ENCODE results near the gene KIN. TPM values are rescaled to one million over a fixed set of nuclear protein-coding genes. Genes with fewer than 3 reads are reported as not detected.

The KIN gene
- polyA plus RNA-seq, 1 of the 3 experiments (the other 2 are of a cell fraction) = 3.2 TPM

DNA sequence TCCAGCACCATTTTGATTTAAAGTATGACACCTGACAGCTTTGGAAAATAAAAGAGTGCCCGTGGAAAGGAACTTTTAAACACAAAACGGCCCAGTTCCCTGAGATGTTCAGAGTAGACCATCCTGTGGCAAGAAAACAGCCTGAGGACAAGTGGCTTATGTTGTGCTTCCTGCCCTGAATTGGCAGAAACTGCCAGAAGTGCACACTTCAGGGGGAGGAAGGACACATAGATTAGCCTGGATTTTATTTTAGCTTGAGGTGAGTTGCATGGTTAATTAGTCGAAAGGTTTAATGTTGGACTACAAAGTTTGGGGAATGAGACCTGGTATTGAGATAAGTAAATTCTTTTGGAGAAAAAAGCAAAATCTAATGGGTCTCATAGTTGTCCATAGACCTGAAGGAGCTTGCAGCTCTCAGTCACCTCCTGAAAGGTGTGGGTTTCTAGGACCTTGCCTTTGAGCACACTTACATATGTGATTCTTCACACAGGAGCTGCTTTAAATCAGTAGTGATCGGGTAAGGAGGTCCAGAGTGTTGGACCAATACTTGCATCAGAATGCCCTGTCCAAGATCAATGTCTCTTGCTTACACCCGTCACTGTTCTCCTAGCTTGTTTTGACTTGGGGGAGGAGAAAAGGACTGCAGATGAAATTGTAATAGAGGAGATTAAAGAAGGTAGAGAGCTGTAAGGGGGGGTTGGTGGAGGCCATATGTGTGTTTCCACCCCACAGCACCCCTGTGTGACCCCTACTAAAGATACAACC, 79.8 kb downstream of the KIN start:
- DNase-seq = no peak
- H2AFZ ChIP-seq (ENCODE audit: low read depth) = no peak overlapping the region
- H3K79me2 ChIP-seq (ENCODE audit: insufficient read depth) = no peaks in the 10 kb centered on the region
- H3K4me1 ChIP-seq (ENCODE audit: control insufficient read depth in 1 of 2, insufficient read depth in 2 of 2, low read depth in 1 of 2, low read length in 1 of 2) = no peaks in the 10 kb centered on the region
- H3K9me2 ChIP-seq = no peaks in the 10 kb centered on the region
- 30% methylated on average over 5 of the region's 5 CpGs for WGBS (ENCODE audit: low lambda C conversion rate)
- no peak overlapping the region for H3K27ac ChIP-seq (ENCODE audit: low read depth in 2 of 2, low read length in 1 of 2)
- no peak overlapping the region for H3K4me3 ChIP-seq (ENCODE audit: low read depth in 2 of 2, low read length in 1 of 2)
- H3K9me3 ChIP-seq = no peaks in the 10 kb centered on the region
- no peaks in the 10 kb centered on the region for H4K20me1 ChIP-seq (ENCODE audit: insufficient read depth)
- no peaks in the 10 kb centered on the region for H3F3A ChIP-seq (replicated peaks; ENCODE audit: insufficient read depth)
- CTCF ChIA-PET = interaction anchor here (0.9 to 2.7 kb wide), 3 partner anchors 21 to 184 kb away, joined by 3 to 17 read pairs (median 6); no protein-coding TSS in a partner anchor
- no peaks in the 10 kb centered on the region for H3K36me3 ChIP-seq (replicated peaks in 1 of 2; ENCODE audit: control insufficient read depth in 1 of 2, insufficient read depth in 2 of 2, low read length in 1 of 2)
- no peaks in the 10 kb centered on the region for H3K27me3 ChIP-seq (ENCODE audit: insufficient read depth)
- POLR2A ChIA-PET = no interaction called here
- no peak overlapping the region for H3K4me2 ChIP-seq
- TF ChIP-seq, protein P1, sequence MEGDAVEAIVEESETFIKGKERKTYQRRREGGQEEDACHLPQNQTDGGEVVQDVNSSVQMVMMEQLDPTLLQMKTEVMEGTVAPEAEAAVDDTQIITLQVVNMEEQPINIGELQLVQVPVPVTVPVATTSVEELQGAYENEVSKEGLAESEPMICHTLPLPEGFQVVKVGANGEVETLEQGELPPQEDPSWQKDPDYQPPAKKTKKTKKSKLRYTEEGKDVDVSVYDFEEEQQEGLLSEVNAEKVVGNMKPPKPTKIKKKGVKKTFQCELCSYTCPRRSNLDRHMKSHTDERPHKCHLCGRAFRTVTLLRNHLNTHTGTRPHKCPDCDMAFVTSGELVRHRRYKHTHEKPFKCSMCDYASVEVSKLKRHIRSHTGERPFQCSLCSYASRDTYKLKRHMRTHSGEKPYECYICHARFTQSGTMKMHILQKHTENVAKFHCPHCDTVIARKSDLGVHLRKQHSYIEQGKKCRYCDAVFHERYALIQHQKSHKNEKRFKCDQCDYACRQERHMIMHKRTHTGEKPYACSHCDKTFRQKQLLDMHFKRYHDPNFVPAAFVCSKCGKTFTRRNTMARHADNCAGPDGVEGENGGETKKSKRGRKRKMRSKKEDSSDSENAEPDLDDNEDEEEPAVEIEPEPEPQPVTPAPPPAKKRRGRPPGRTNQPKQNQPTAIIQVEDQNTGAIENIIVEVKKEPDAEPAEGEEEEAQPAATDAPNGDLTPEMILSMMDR (IDR thresholded peaks at IDR 0.05) = no peak
- no peak for TF ChIP-seq FOSL2 (IDR thresholded peaks at IDR 0.05; ENCODE audit: borderline replicate concordance, low read depth)
- no peak for TF ChIP-seq EP300 (IDR thresholded peaks at IDR 0.05; ENCODE audit: borderline replicate concordance in 1 of 2, low read depth in 1 of 2, low read length in 1 of 2)
- TF ChIP-seq, protein P2, sequence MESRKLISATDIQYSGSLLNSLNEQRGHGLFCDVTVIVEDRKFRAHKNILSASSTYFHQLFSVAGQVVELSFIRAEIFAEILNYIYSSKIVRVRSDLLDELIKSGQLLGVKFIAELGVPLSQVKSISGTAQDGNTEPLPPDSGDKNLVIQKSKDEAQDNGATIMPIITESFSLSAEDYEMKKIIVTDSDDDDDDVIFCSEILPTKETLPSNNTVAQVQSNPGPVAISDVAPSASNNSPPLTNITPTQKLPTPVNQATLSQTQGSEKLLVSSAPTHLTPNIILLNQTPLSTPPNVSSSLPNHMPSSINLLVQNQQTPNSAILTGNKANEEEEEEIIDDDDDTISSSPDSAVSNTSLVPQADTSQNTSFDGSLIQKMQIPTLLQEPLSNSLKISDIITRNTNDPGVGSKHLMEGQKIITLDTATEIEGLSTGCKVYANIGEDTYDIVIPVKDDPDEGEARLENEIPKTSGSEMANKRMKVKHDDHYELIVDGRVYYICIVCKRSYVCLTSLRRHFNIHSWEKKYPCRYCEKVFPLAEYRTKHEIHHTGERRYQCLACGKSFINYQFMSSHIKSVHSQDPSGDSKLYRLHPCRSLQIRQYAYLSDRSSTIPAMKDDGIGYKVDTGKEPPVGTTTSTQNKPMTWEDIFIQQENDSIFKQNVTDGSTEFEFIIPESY (IDR thresholded peaks at IDR 0.05; ENCODE audit: borderline replicate concordance, low read depth) = no peak
- no peak for TF ChIP-seq YY1 (IDR thresholded peaks at IDR 0.05; ENCODE audit: low read depth)
- TF ChIP-seq, protein P3, sequence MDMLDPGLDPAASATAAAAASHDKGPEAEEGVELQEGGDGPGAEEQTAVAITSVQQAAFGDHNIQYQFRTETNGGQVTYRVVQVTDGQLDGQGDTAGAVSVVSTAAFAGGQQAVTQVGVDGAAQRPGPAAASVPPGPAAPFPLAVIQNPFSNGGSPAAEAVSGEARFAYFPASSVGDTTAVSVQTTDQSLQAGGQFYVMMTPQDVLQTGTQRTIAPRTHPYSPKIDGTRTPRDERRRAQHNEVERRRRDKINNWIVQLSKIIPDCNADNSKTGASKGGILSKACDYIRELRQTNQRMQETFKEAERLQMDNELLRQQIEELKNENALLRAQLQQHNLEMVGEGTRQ (IDR thresholded peaks at IDR 0.05; ENCODE audit: borderline replicate concordance, low read depth, low read length) = no peak
- no peak for TF ChIP-seq RCOR1 (IDR thresholded peaks at IDR 0.05; ENCODE audit: low read length)
- no peak for TF ChIP-seq RFX5 (IDR thresholded peaks at IDR 0.05; ENCODE audit: low read length)
- no peak for TF ChIP-seq RAD21 (IDR thresholded peaks at IDR 0.05; ENCODE audit: low read length)
- TF ChIP-seq, protein P4, sequence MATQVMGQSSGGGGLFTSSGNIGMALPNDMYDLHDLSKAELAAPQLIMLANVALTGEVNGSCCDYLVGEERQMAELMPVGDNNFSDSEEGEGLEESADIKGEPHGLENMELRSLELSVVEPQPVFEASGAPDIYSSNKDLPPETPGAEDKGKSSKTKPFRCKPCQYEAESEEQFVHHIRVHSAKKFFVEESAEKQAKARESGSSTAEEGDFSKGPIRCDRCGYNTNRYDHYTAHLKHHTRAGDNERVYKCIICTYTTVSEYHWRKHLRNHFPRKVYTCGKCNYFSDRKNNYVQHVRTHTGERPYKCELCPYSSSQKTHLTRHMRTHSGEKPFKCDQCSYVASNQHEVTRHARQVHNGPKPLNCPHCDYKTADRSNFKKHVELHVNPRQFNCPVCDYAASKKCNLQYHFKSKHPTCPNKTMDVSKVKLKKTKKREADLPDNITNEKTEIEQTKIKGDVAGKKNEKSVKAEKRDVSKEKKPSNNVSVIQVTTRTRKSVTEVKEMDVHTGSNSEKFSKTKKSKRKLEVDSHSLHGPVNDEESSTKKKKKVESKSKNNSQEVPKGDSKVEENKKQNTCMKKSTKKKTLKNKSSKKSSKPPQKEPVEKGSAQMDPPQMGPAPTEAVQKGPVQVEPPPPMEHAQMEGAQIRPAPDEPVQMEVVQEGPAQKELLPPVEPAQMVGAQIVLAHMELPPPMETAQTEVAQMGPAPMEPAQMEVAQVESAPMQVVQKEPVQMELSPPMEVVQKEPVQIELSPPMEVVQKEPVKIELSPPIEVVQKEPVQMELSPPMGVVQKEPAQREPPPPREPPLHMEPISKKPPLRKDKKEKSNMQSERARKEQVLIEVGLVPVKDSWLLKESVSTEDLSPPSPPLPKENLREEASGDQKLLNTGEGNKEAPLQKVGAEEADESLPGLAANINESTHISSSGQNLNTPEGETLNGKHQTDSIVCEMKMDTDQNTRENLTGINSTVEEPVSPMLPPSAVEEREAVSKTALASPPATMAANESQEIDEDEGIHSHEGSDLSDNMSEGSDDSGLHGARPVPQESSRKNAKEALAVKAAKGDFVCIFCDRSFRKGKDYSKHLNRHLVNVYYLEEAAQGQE (IDR thresholded peaks at IDR 0.05; ENCODE audit: low read depth, low read length) = no peak
- TF ChIP-seq MXI1 (IDR thresholded peaks at IDR 0.05; ENCODE audit: low read depth, low read length) = no peak
- TF ChIP-seq, protein P5, sequence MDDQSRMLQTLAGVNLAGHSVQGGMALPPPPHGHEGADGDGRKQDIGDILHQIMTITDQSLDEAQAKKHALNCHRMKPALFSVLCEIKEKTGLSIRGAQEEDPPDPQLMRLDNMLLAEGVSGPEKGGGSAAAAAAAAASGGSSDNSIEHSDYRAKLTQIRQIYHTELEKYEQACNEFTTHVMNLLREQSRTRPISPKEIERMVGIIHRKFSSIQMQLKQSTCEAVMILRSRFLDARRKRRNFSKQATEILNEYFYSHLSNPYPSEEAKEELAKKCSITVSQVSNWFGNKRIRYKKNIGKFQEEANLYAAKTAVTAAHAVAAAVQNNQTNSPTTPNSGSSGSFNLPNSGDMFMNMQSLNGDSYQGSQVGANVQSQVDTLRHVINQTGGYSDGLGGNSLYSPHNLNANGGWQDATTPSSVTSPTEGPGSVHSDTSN (IDR thresholded peaks at IDR 0.05) = no peak
- TF ChIP-seq GATA2 (CRISPR knock-in tag; IDR thresholded peaks at IDR 0.05) = no peak
- no peak for TF ChIP-seq SMC3 (IDR thresholded peaks at IDR 0.05; ENCODE audit: low read depth, low read length)
- TF ChIP-seq EZH2phosphoT487 (IDR thresholded peaks at IDR 0.05; ENCODE audit: borderline replicate concordance, low read depth) = no peak
- TF ChIP-seq NFIC (IDR thresholded peaks at IDR 0.05; ENCODE audit: borderline replicate concordance) = no peak
- no peak overlapping the region for H3K9ac ChIP-seq

All from SK-N-SH (cell line).